H1 (cell line): ENCODE results near the gene XAGE1A. TPM values are rescaled to one million over a fixed set of nuclear protein-coding genes. Genes with fewer than 3 reads are reported as not detected.
A peak's percentile ranks its signal among the peaks of the same experiment; 100 is the strongest.

Experiments used
- CTCF ChIA-PET: fragments of 300-600 bp; sonication (Branson Sonifier 250); formaldehyde crosslinking; loops from one replicate; lab custom pipeline; 2021; ENCODE audit not compliant: partially characterized antibody; lab: Charles Lee
- POLR2A ChIA-PET: fragments of 300-600 bp; sonication (Branson Sonifier 250); formaldehyde crosslinking; loops from one replicate; lab custom pipeline; 2021; ENCODE audit warnings: inconsistent platforms; ENCODE audit not compliant: partially characterized antibody; lab: Charles Lee
- DNase-seq, 2 experiments: peaks; one replicate each; pipeline versions ENCODE4 v3.0.0 to v3.0.0-alpha.2; 2010 to 2022; ENCODE audit warnings: low spot score in 2 of 2, low read depth in 1 of 2, mixed read lengths in 1 of 2
- FAIRE-seq: peaks from 2 replicates; lab custom pipeline; 2011; peaks lifted over from hg19 to GRCh38; lab: Jason Lieb, UNC
- H2AFZ ChIP-seq: 2 replicates; pipeline ENCODE4 v1.8.1; 2012; ENCODE audit warnings: low read length, inconsistent platforms
- H2AK5ac ChIP-seq: 2 replicates; pipeline ENCODE4 v1.6.1; 2013; ENCODE audit warnings: low read depth, low read length
- H2BK120ac ChIP-seq: replicated peaks from 2 replicates; pipeline ENCODE3; 2013; ENCODE audit warnings: low read depth, low read length, inconsistent platforms
- H2BK12ac ChIP-seq: 2 replicates; pipeline ENCODE4 v1.6.1; 2013; ENCODE audit warnings: low read depth, low read length
- H2BK15ac ChIP-seq: 2 replicates; pipeline ENCODE4 v1.6.1; 2013; ENCODE audit warnings: low read length
- H2BK20ac ChIP-seq: 2 replicates; pipeline ENCODE4 v1.6.1; 2013; ENCODE audit warnings: low read length
- H2BK5ac ChIP-seq: 2 replicates; pipeline ENCODE4 v1.6.1; 2013; ENCODE audit warnings: low read depth, low read length
- H3K14ac ChIP-seq: 2 replicates; pipeline ENCODE4 v1.6.1; 2013; ENCODE audit warnings: inconsistent platforms; ENCODE audit not compliant: insufficient read length
- H3K18ac ChIP-seq: 2 replicates; pipeline ENCODE4 v1.6.1; 2013; ENCODE audit warnings: low read length; ENCODE audit errors: extremely low read depth
- H3K23ac ChIP-seq: 2 replicates; pipeline ENCODE4 v1.6.1; 2013; ENCODE audit warnings: inconsistent platforms; ENCODE audit not compliant: insufficient read length
- H3K23me2 ChIP-seq: 2 replicates; pipeline ENCODE4 v1.6.1; 2013; ENCODE audit warnings: low read depth, low read length
- H3K27ac ChIP-seq: 2 replicates; pipeline ENCODE4 v1.6.1; 2011; ENCODE audit warnings: low read depth, low read length, inconsistent platforms
- H3K27me3 ChIP-seq, 4 experiments: replicated peaks in 1 of 4; 1 replicate in 1 of 4; 2 replicates in 3 of 4; pipeline versions ENCODE4 v1.6.1 to v1.8.1; 2011 to 2013; ENCODE audit warnings: low read length in 3 of 4, mild to moderate bottlenecking in 3 of 4, inconsistent platforms in 2 of 4, mixed read lengths in 2 of 4, moderate library complexity in 1 of 4; ENCODE audit not compliant: control insufficient read depth in 3 of 4, insufficient read depth in 3 of 4; ENCODE audit errors: extremely low read depth in 1 of 4
- H3K36me3 ChIP-seq, 4 experiments: 2 replicates each; pipeline versions ENCODE4 v1.6.1 to v1.8.1; 2011 to 2013; ENCODE audit warnings: mild to moderate bottlenecking in 4 of 4, low read length in 3 of 4, moderate library complexity in 2 of 4, control low read depth in 1 of 4, inconsistent platforms in 1 of 4; ENCODE audit not compliant: insufficient read depth in 4 of 4, control insufficient read depth in 2 of 4
- H3K4ac ChIP-seq: replicated peaks from 2 replicates; pipeline ENCODE3; 2013; ENCODE audit warnings: low read length, low read depth, mixed read lengths, inconsistent platforms; ENCODE audit not compliant: insufficient read length
- H3K4me1 ChIP-seq, 4 experiments: replicated peaks in 1 of 4; 1 replicate in 1 of 4; 2 replicates in 3 of 4; pipeline versions ENCODE4 v1.6.1 to v1.8.1; 2011 to 2013; ENCODE audit warnings: low read length in 3 of 4, inconsistent platforms in 2 of 4, mixed read lengths in 1 of 4; ENCODE audit not compliant: insufficient read depth in 4 of 4, control insufficient read depth in 3 of 4
- H3K4me2 ChIP-seq, 2 experiments: 2 replicates each; pipeline versions ENCODE4 v1.6.1 to v1.8.1; 2011 to 2013; ENCODE audit warnings: low read depth in 2 of 2, low read length in 2 of 2, control low read depth in 1 of 2, inconsistent platforms in 1 of 2, mild to moderate bottlenecking in 1 of 2; ENCODE audit not compliant: insufficient read depth in 1 of 2
- H3K4me3 ChIP-seq, 4 experiments: fragments of 200-600, 300-600 bp in 1 of 4; sonication (generic), shearing (Covaris generic), sonication (Bioruptor Twin) in 1 of 4; 2 replicates each; pipeline versions ENCODE4 v1.5.1 to v1.8.1; 2011 to 2016; ENCODE audit warnings: low read length in 4 of 4, low read depth in 3 of 4, control low read depth in 2 of 4, inconsistent platforms in 2 of 4, mild to moderate bottlenecking in 2 of 4, mixed read lengths in 1 of 4, moderate library complexity in 1 of 4; ENCODE audit not compliant: insufficient read depth in 2 of 4; ENCODE audit errors: extremely low read depth in 1 of 4
- H3K56ac ChIP-seq: replicated peaks from 2 replicates; pipeline ENCODE3; 2013; ENCODE audit warnings: low read depth, mild to moderate bottlenecking, mixed read lengths, low read length, inconsistent platforms; ENCODE audit not compliant: insufficient read length
- H3K79me1 ChIP-seq: 2 replicates; pipeline ENCODE4 v1.6.1; 2013; ENCODE audit warnings: low read depth, low read length, control low read depth
- H3K79me2 ChIP-seq, 2 experiments: 2 replicates each; pipeline versions ENCODE4 v1.6.1 to v1.8.1; 2012 to 2013; ENCODE audit warnings: low read length in 2 of 2, mild to moderate bottlenecking in 2 of 2, inconsistent platforms in 1 of 2; ENCODE audit not compliant: insufficient read depth in 2 of 2, control insufficient read depth in 1 of 2
- H3K9ac ChIP-seq, 4 experiments: replicated peaks in 1 of 4; 1 replicate in 1 of 4; 2 replicates in 3 of 4; pipeline versions ENCODE4 v1.6.1 to v1.8.1; 2011 to 2013; ENCODE audit warnings: low read depth in 3 of 4, low read length in 3 of 4, control low read depth in 2 of 4, mild to moderate bottlenecking in 2 of 4, moderate library complexity in 2 of 4, inconsistent platforms in 1 of 4; ENCODE audit errors: extremely low read depth in 1 of 4
- H3K9me3 ChIP-seq, 2 experiments: 2 replicates each; pipeline versions ENCODE4 v1.6.1 to v1.8.1; 2012 to 2013; ENCODE audit warnings: mild to moderate bottlenecking in 2 of 2, moderate library complexity in 2 of 2, control low read depth in 1 of 2, inconsistent platforms in 1 of 2, low read depth in 1 of 2, low read length in 1 of 2, mixed read lengths in 1 of 2; ENCODE audit not compliant: insufficient read depth in 2 of 2
- H4K20me1 ChIP-seq, 2 experiments: replicated peaks in 1 of 2; 2 replicates each; pipeline versions ENCODE3 to v1.8.1; 2011 to 2013; ENCODE audit warnings: inconsistent platforms in 2 of 2, low read length in 2 of 2, mild to moderate bottlenecking in 1 of 2; ENCODE audit not compliant: insufficient read depth in 2 of 2, control insufficient read depth in 1 of 2
- H4K5ac ChIP-seq: 2 replicates; pipeline ENCODE4 v1.6.1; 2013; ENCODE audit warnings: low read length, low read depth, mixed read lengths, inconsistent platforms; ENCODE audit not compliant: insufficient read length
- H4K8ac ChIP-seq: 2 replicates; pipeline ENCODE4 v1.8.0; 2013; ENCODE audit warnings: mild to moderate bottlenecking, moderate library complexity, low read length, inconsistent platforms; ENCODE audit not compliant: insufficient read depth; ENCODE audit errors: extremely low read depth
- H4K91ac ChIP-seq: replicated peaks from 2 replicates; pipeline ENCODE3; 2013; ENCODE audit warnings: low read length, mixed read lengths, inconsistent platforms; ENCODE audit not compliant: insufficient read length
- ATF3 ChIP-seq: IDR thresholded peaks from 2 replicates; pipeline ENCODE4 v1.6.1; 2011; ENCODE audit warnings: low read depth, mild to moderate bottlenecking, low read length; ENCODE audit not compliant: insufficient read depth
- CBX5 ChIP-seq: fragments of 300-800, 300-1000 bp; sonication (generic); IDR thresholded peaks from 2 replicates; pipeline ENCODE4 v1.7.1; 2016; ENCODE audit warnings: antibody characterized with exemption, low read length, low read depth
- EP300 ChIP-seq, 2 experiments: IDR thresholded peaks; 1 replicate in 1 of 2; 2 replicates in 1 of 2; pipeline ENCODE4 v1.6.1; 2011 to 2012; ENCODE audit warnings: low read depth in 2 of 2, low read length in 2 of 2, mild to moderate bottlenecking in 2 of 2, borderline replicate concordance in 1 of 2, inconsistent platforms in 1 of 2, moderate library complexity in 1 of 2
- GABPA ChIP-seq: IDR thresholded peaks from 2 replicates; pipeline ENCODE4 v1.6.1; 2011; ENCODE audit warnings: mild to moderate bottlenecking, low read length, moderate library complexity, borderline replicate concordance; ENCODE audit not compliant: insufficient read depth
- HDAC2 ChIP-seq, 2 experiments: fragments of 300-600 bp in 1 of 2; sonication (generic) in 1 of 2; IDR thresholded peaks; 2 replicates each; pipeline ENCODE4 v1.6.1; 2011 to 2012; ENCODE audit warnings: low read depth in 2 of 2, low read length in 2 of 2, mild to moderate bottlenecking in 2 of 2, moderate library complexity in 2 of 2, borderline replicate concordance in 1 of 2, inconsistent platforms in 1 of 2
- POLR2A ChIP-seq, 2 experiments: IDR thresholded peaks; 1 replicate in 1 of 2; 2 replicates in 1 of 2; pipeline ENCODE4 v1.6.1; 2011; ENCODE audit warnings: low read depth in 2 of 2, low read length in 2 of 2, mild to moderate bottlenecking in 2 of 2; ENCODE audit errors: control extremely low read depth in 1 of 2
- USF2 ChIP-seq: IDR thresholded peaks from 2 replicates; pipeline ENCODE4 v1.6.1; 2011; ENCODE audit warnings: low read length, improper control_type of control experiment
- WGBS, 2 experiments: shearing (Covaris generic) in 1 of 2; methylation state at CpG; one replicate each; pipeline versions ENCODE4 v1.1.6 to v1.1.7; 2013 to 2015; ENCODE audit warnings: low lambda C conversion rate in 2 of 2, mixed read lengths in 2 of 2, inconsistent platforms in 1 of 2, low coverage in 1 of 2, missing lambda C conversion rate in 1 of 2; ENCODE audit not compliant: insufficient replicate concordance in 2 of 2, insufficient coverage in 1 of 2, insufficient read length in 1 of 2; ENCODE audit errors: extremely low coverage in 1 of 2, missing lambda C conversion rate in 1 of 2; 5-methylcytosine and 5-hydroxymethylcytosine counted together
- polyA plus RNA-seq, 7 experiments: library from polyadenylated mRNA; depleted of rRNA in 3 of 7; stranded (reverse) in 5 of 7; unstranded in 2 of 7; fragments of >200 nt in 5 of 7; fragments of 200-250 nt in 2 of 7; gene quantifications; 1 replicate in 5 of 7; 2 replicates in 1 of 7; 4 replicates in 1 of 7; pipeline versions ENCODE4 v1.2.1 to v1.2.3, GENCODE V29; 2011 to 2013; ENCODE audit warnings: missing spikeins in 2 of 7, mixed read lengths in 2 of 7
- total RNA-seq: library from RNA; stranded (reverse); fragmentation: NEBNext Ultra II Directional; extraction: Animal tissue kit (Norgen Biotek cat#: 25700); gene quantifications from 2 replicates; pipeline ENCODE4 v1.2.1, GENCODE V29; 2021

Gene XAGE1A
- total and polyA plus RNA-seq, 2 of the 8 experiments (the other 6 are each of a cell fraction or from before 2014, with no cell fraction given): not detected

DNA sequence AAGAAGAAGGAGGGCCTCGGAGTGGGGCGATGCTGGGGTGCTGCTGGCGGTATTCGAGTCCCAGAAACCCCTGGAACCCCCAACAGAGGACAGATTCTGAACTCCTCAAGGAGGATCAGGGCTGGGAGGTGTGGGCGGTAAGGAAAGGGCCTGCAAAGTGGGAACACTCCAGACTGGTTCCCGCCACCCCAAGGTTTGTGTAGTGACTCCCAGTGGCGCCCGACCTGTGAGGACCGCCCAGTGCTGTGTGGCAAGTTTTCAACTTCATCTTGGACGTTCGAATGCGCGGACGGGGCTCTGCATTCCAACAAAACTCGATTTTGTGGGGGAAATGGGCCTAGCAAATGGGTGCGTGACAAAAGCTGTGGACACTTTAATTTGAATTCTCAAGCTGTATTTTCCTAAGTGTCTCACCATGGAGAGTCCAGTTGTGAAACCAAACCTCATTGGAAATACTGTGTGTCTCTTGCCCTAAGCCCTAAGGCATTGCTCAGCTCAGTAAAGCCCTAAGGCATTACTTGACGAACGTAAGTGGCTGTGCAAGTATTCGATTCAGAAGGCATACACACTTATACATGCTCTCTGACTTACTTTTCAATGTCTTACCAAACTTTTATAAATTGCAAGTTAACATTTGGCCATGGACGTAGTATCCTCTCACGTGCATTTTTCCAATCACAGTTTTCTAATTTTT is 48.7 kb downstream of the XAGE1A start:
- Histone ChIP-seq H3K23ac (no peak overlapping the region), H2BK120ac (no peak overlapping the region), H3K79me1 (no peaks in the 10 kb centered on the region), H3K56ac (no peak overlapping the region), H3K18ac (no peak overlapping the region), H2BK20ac (no peak overlapping the region), H3K27ac (no peak overlapping the region), H3K4me1 (peaks cover 0 to 6% (median 0%) of the 10 kb centered on the region in 4 experiments; a peak in 1 of 7 replicates), H3K23me2 (no peaks in the 10 kb centered on the region), H4K8ac (peak overlapping the region; percentile 25; the same call in 1 of the 2 replicates), H2AK5ac (no peak overlapping the region), H2BK15ac (no peak overlapping the region), H2BK5ac (no peak overlapping the region), H3K4me3 (no peak overlapping the region), H3K79me2 (no peaks in the 10 kb centered on the region), H3K4ac (no peak overlapping the region), H3K14ac (no peak overlapping the region), H4K5ac (no peak overlapping the region), H3K4me2 (no peak overlapping the region), H3K36me3 (no peaks in the 10 kb centered on the region), H2AFZ (no peak overlapping the region), H3K9ac (no peak overlapping the region), H4K91ac (no peak overlapping the region), H4K20me1 (no peaks in the 10 kb centered on the region), H3K9me3 (no peaks in the 10 kb centered on the region), H2BK12ac (no peak overlapping the region), H3K27me3 (no peaks in the 10 kb centered on the region)
- ChIA-PET POLR2A (no interaction called here), CTCF (no interaction called here)
- TF ChIP-seq HDAC2 (IDR thresholded peaks at IDR 0.05; ENCODE audit: borderline replicate concordance in 1 of 2, low read depth in 2 of 2, low read length in 2 of 2): no peak
- no peak for TF ChIP-seq ATF3
- TF ChIP-seq GABPA: no peak
- TF ChIP-seq CBX5: no peak
- TF ChIP-seq POLR2A (IDR thresholded peaks at IDR 0.05; ENCODE audit: control extremely low read depth in 1 of 2, low read depth in 2 of 2, low read length in 2 of 2): no peak
- no peak for TF ChIP-seq EP300 (IDR thresholded peaks at IDR 0.05; ENCODE audit: borderline replicate concordance in 1 of 2, low read depth in 2 of 2, low read length in 2 of 2)
- TF ChIP-seq USF2: no peak
- DNase-seq: no peak
- FAIRE-seq: no peak
- WGBS, 2 experiments: 97% methylated on average over 15 of the region's 21 CpGs; no CpG with 5 or more reads in 1 of the 2 experiments
